HepG2 (cell line): ENCODE results near the gene STBD1. TPM values are rescaled to one million over a fixed set of nuclear protein-coding genes. Genes with fewer than 3 reads are reported as not detected.

Source experiments
- ATAC-seq: fragments of 200-7000 bp; cut with Tn5 transposase; 3 replicates; pipeline ENCODE4 v1.9.1; 2020; ENCODE audit warnings: mild to moderate bottlenecking, moderate library complexity
- BruUV-seq: library from RNA; stranded (reverse); fragments of 400-500 nt; replicated peaks from 2 replicates; lab custom pipeline; 2021; lab: Mats Ljungman, UMichigan
- CTCF ChIA-PET: fragments of 300-600 bp; formaldehyde crosslinking; extraction: SDS; loops from one replicate; lab custom pipeline; 2021; ENCODE audit warnings: low total read pairs, inconsistent platforms, low intra/inter-chr PET ratio; lab: Yijun Ruan, JAX
- POLR2A ChIA-PET: fragments of 350-600 bp; sonication (Branson Sonifier 250); formaldehyde crosslinking; loops from one replicate; lab custom pipeline; 2020; ENCODE audit warnings: antibody characterized with exemption, inconsistent platforms; lab: Yijun Ruan, JAX
- DNase-seq: peaks from one replicate; pipeline ENCODE4 v3.0.0-alpha.2; 2015; ENCODE audit warnings: low spot score
- FAIRE-seq: peaks from 3 replicates; lab custom pipeline; 2011; peaks lifted over from hg19 to GRCh38; lab: Jason Lieb, UNC
- H2AFZ ChIP-seq: one replicate; pipeline ENCODE4 v1.6.1; 2011; ENCODE audit warnings: low read length, inconsistent platforms
- H3K27ac ChIP-seq: fragments of 300-600 bp; 3 replicates; pipeline ENCODE4 v1.8.0; 2011; ENCODE audit warnings: mixed run types, mild to moderate bottlenecking, mixed read lengths, low read length, inconsistent platforms; ENCODE audit not compliant: insufficient read depth; ENCODE audit errors: extremely low read length
- H3K27me3 ChIP-seq, 2 experiments: fragments of 200-600 bp in 1 of 2; 2 replicates in 1 of 2; 3 replicates in 1 of 2; pipeline versions ENCODE4 v1.6.0 to v1.8.0; 2011; ENCODE audit warnings: low read length in 2 of 2, mild to moderate bottlenecking in 2 of 2, moderate library complexity in 2 of 2, inconsistent platforms in 1 of 2; ENCODE audit not compliant: insufficient read depth in 2 of 2, control insufficient read depth in 1 of 2
- H3K36me3 ChIP-seq, 2 experiments: fragments of 200-600 bp in 1 of 2; replicated peaks in 1 of 2; 2 replicates in 1 of 2; 3 replicates in 1 of 2; pipeline versions ENCODE4 v1.5.1 to v1.8.0; 2011; ENCODE audit warnings: low read length in 2 of 2, inconsistent platforms in 1 of 2; ENCODE audit not compliant: insufficient read depth in 2 of 2, control insufficient read depth in 1 of 2
- H3K4me1 ChIP-seq: 2 replicates; pipeline ENCODE4 v1.5.1; 2012; ENCODE audit warnings: low read length, inconsistent platforms; ENCODE audit not compliant: insufficient read depth
- H3K4me2 ChIP-seq: 2 replicates; pipeline ENCODE4 v1.6.0; 2011; ENCODE audit warnings: low read depth, low read length, inconsistent platforms
- H3K4me3 ChIP-seq, 3 experiments: fragments of 200-600 bp in 1 of 3; sonication (generic), shearing (Covaris generic) in 1 of 3; replicated peaks in 1 of 3; 2 replicates each; pipeline ENCODE4 v1.5.1; 2011 to 2016; ENCODE audit warnings: low read length in 3 of 3, inconsistent platforms in 2 of 3, low read depth in 2 of 3, mild to moderate bottlenecking in 2 of 3, control low read depth in 1 of 3, mixed read lengths in 1 of 3; ENCODE audit not compliant: insufficient read depth in 1 of 3
- H3K79me2 ChIP-seq: one replicate; pipeline ENCODE4 v1.6.1; 2011; ENCODE audit warnings: low read length, inconsistent platforms; ENCODE audit not compliant: insufficient read depth
- H3K9ac ChIP-seq: 2 replicates; pipeline ENCODE4 v1.6.0; 2011; ENCODE audit warnings: mild to moderate bottlenecking, low read depth, low read length, inconsistent platforms; ENCODE audit not compliant: insufficient read depth
- H3K9me3 ChIP-seq: 2 replicates; pipeline ENCODE4 v1.5.1; 2012; ENCODE audit warnings: mild to moderate bottlenecking, low read length
- H4K20me1 ChIP-seq: 2 replicates; pipeline ENCODE4 v1.6.0; 2011; ENCODE audit warnings: inconsistent platforms, mild to moderate bottlenecking, low read length, moderate library complexity; ENCODE audit not compliant: insufficient read depth
- HBP1 ChIP-seq: IDR thresholded peaks from 2 replicates; pipeline ENCODE4 v1.6.1; 2016; ENCODE audit warnings: low read depth, control low read depth
- HNRNPK ChIP-seq: fragments of 200-400 bp; formaldehyde crosslinking; IDR thresholded peaks from 2 replicates; pipeline ENCODE4 v1.6.1; 2018; ENCODE audit warnings: low read length, low read depth, moderate library complexity, mild to moderate bottlenecking; ENCODE audit not compliant: poor library complexity, severe bottlenecking
- KMT2A ChIP-seq: sonication (generic); formaldehyde crosslinking; IDR thresholded peaks from 2 replicates; pipeline ENCODE4 v1.4.0; 2020; ENCODE audit warnings: missing genetic modification reagents
- LCORL ChIP-seq, 2 experiments: fragments of 450-650 bp in 1 of 2; sonication (generic) in 1 of 2; formaldehyde crosslinking in 1 of 2; IDR thresholded peaks; 2 replicates each; pipeline versions ENCODE4 v1.5.0 to v1.6.1; 2017 to 2020; ENCODE audit warnings: antibody characterized with exemption in 1 of 2, missing genetic modification reagents in 1 of 2
- MAFF ChIP-seq: IDR thresholded peaks from 2 replicates; pipeline ENCODE4 v1.6.1; 2011; ENCODE audit warnings: low read depth, low read length, improper control_type of control experiment
- MAFK ChIP-seq, 2 experiments: IDR thresholded peaks in 1 of 2; conservative IDR thresholded peaks in 1 of 2; 2 replicates each; pipeline ENCODE4 v1.6.1; 2011; ENCODE audit warnings: improper control_type of control experiment in 2 of 2, low read length in 2 of 2
- MAZ ChIP-seq, 2 experiments: sonication (generic) in 1 of 2; formaldehyde crosslinking in 1 of 2; IDR thresholded peaks; 2 replicates each; pipeline versions ENCODE4 v1.5.0 to v1.6.1; 2012 to 2020; ENCODE audit warnings: low read depth in 2 of 2, mild to moderate bottlenecking in 2 of 2, borderline replicate concordance in 1 of 2, improper control_type of control experiment in 1 of 2, low read length in 1 of 2, missing genetic modification reagents in 1 of 2, moderate library complexity in 1 of 2
- NR2C2 ChIP-seq: sonication (generic); formaldehyde crosslinking; IDR thresholded peaks from 2 replicates; pipeline ENCODE4 v1.4.0; 2020; ENCODE audit warnings: missing genetic modification reagents, mild to moderate bottlenecking, moderate library complexity, borderline replicate concordance
- PCBP2 ChIP-seq: fragments of 200-400 bp; formaldehyde crosslinking; optimal IDR thresholded peaks from 2 replicates; pipeline ENCODE3; 2018; ENCODE audit warnings: low read length, low read depth; ENCODE audit not compliant: poor library complexity, severe bottlenecking
- PHF20 ChIP-seq: sonication (generic); formaldehyde crosslinking; IDR thresholded peaks from 2 replicates; pipeline ENCODE4 v1.5.0; 2020; ENCODE audit warnings: mild to moderate bottlenecking, missing genetic modification reagents
- PHF8 ChIP-seq: sonication (generic); formaldehyde crosslinking; IDR thresholded peaks from 2 replicates; pipeline ENCODE4 v1.5.0; 2020; ENCODE audit warnings: missing genetic modification reagents
- ZNF280D ChIP-seq: sonication (generic); formaldehyde crosslinking; IDR thresholded peaks from 2 replicates; pipeline ENCODE4 v1.5.1; 2020; ENCODE audit warnings: mild to moderate bottlenecking, missing genetic modification reagents
- ZNF414 ChIP-seq: sonication (generic); formaldehyde crosslinking; IDR thresholded peaks from 2 replicates; pipeline ENCODE4 v1.5.0; 2020; ENCODE audit warnings: missing genetic modification reagents
- ZNF431 ChIP-seq: sonication (generic); formaldehyde crosslinking; IDR thresholded peaks from 2 replicates; pipeline ENCODE4 v1.9.0; 2022; ENCODE audit warnings: missing genetic modification reagents, low read depth, mild to moderate bottlenecking, borderline replicate concordance
- WGBS: methylation state at CpG from one replicate; pipeline ENCODE4 v1.1.6; 2017; ENCODE audit warnings: low lambda C conversion rate; 5-methylcytosine and 5-hydroxymethylcytosine counted together
- in situ Hi-C: cut with HindIII; loops from 2 replicates; pipeline ENCODE4 v1.10.0; 2017; ENCODE audit warnings: low pct_unique_long_range_greater_than_20kb; ENCODE audit not compliant: extremely low pct_ligation_motif_present
- intact Hi-C: fragments of 100-400 bp; cut with micrococcal nuclease; formaldehyde crosslinking; loops from one replicate; pipeline ENCODE4 v1.10.0; 2022; ENCODE audit not compliant: unreplicated experiment
- polyA plus RNA-seq, 8 experiments: library from polyadenylated mRNA; depleted of rRNA in 3 of 8; stranded (reverse) in 7 of 8; unstranded in 1 of 8; fragments of >200 nt; fragmentation: Illumina TruSeq in 4 of 8; extraction: Trizol in 4 of 8; gene quantifications; 2 replicates each; pipeline versions ENCODE4 v1.2.1 to v1.2.3, GENCODE V29; 2011 to 2016; ENCODE audit warnings: low read depth in 4 of 8, missing spikeins in 1 of 8, mixed read lengths in 1 of 8; ENCODE audit not compliant: insufficient read depth in 1 of 8
- total RNA-seq, 5 experiments: library from RNA; depleted of rRNA; stranded (reverse); fragments of >200 nt; fragmentation: Illumina TruSeq; extraction: Trizol; gene quantifications; 2 replicates each; pipeline ENCODE4 v1.2.3, GENCODE V29; 2016; ENCODE audit warnings: low read depth in 1 of 5

The STBD1 gene
- total and polyA plus RNA-seq, 2 of the 13 experiments (the other 11 are each of a cell fraction or from before 2014, with no cell fraction given) = 2.8 to 4.3 TPM

- TF ChIP-seq ZNF280D (CRISPR knock-in tag) (no peak), KMT2A (CRISPR knock-in tag) (no peak)
Measured at GRCh38 chr4:76270244-76271175, 36.0 kb upstream of the STBD1 start (continued).

- in situ Hi-C loops = no loop called here
- WGBS = 80% methylated on average over 6 of the region's 6 CpGs
- DNase-seq (no peak), FAIRE-seq (no peak), ATAC-seq (no peak)
- Histone ChIP-seq H3K27ac (no peak overlapping the region), H2AFZ (no peak overlapping the region), H3K27me3 (no peaks in the 10 kb centered on the region), H3K4me3 (no peak overlapping the region), H3K4me1 (peaks cover 67% of the 10 kb centered on the region), H4K20me1 (no peaks in the 10 kb centered on the region), H3K79me2 (no peaks in the 10 kb centered on the region), H3K36me3 (no peaks in the 10 kb centered on the region), H3K9me3 (no peaks in the 10 kb centered on the region), H3K4me2 (no peak overlapping the region), H3K9ac (no peak overlapping the region)
- intact Hi-C loops = no loop called here
- POLR2A ChIA-PET = no interaction called here
- TF ChIP-seq MAFF (peak; percentile 96), LCORL (IDR thresholded peaks at IDR 0.05) (no peak), LCORL (CRISPR knock-in tag; IDR thresholded peaks at IDR 0.05) (no peak), ZNF414 (no peak), MAFK (conservative IDR thresholded peaks at IDR 0.05 in 1 of 2, IDR thresholded peaks at IDR 0.05 in 1 of 2; ENCODE audit: low read length in 2 of 2) (peak; percentile 94 to 98), ZNF431 (CRISPR knock-in tag) (no peak), PHF8 (no peak), NR2C2 (no peak), HBP1 (CRISPR knock-in tag) (no peak), PHF20 (CRISPR knock-in tag) (no peak), HNRNPK (no peak), MAZ (IDR thresholded peaks at IDR 0.05; ENCODE audit: borderline replicate concordance, low read depth, low read length) (no peak), MAZ (CRISPR knock-in tag; IDR thresholded peaks at IDR 0.05; ENCODE audit: low read depth) (no peak), PCBP2 (no peak)
- no TSS peak for BruUV-seq
- CTCF ChIA-PET = no interaction called here
Measured at GRCh38 chr4:76271248-76271647, 35.3 kb upstream of the STBD1 start.
